ENCODE data around the gene TSHZ2. TPM values are rescaled to one million over a fixed set of nuclear protein-coding genes. Genes with fewer than 3 reads are reported as not detected.

Gene TSHZ2
- total RNA-seq, 1 experiment from 2014 or later, result 0.07 TPM

- Histone ChIP-seq H2AFZ (ENCODE audit: low read length) (no peak overlapping the region), H2BK12ac (ENCODE audit: insufficient read length, low read depth, low read length) (no peak overlapping the region), H3K4me1 (ENCODE audit: insufficient read depth, low read length) (no peaks in the 10 kb centered on the region), H3K9ac (ENCODE audit: extremely low read depth, insufficient read length, low read length) (no peak overlapping the region), H2AK5ac (ENCODE audit: insufficient read length, low read length) (no peak overlapping the region), H2BK15ac (ENCODE audit: low read depth, low read length) (no peak overlapping the region), H3K56ac (ENCODE audit: insufficient read length, low read depth, low read length) (no peak overlapping the region), H4K8ac (replicated peaks; ENCODE audit: insufficient read length, low read depth, low read length) (no peak overlapping the region), H3K4ac (ENCODE audit: low read depth, low read length) (no peak overlapping the region), H3K27me3 (ENCODE audit: insufficient read depth, low read length) (no peaks in the 10 kb centered on the region), H3K14ac (ENCODE audit: insufficient read depth, low read length) (no peak overlapping the region), H3K79me2 (ENCODE audit: insufficient read depth, low read length) (no peaks in the 10 kb centered on the region), H3K18ac (ENCODE audit: insufficient read length, low read depth, low read length) (no peak overlapping the region), H4K20me1 (ENCODE audit: control insufficient read depth, insufficient read depth, insufficient read length) (no peaks in the 10 kb centered on the region), H3T11ph (ENCODE audit: low read length) (no peak overlapping the region), H2BK5ac (ENCODE audit: insufficient read length, low read length) (no peak overlapping the region), H3K9me3 (ENCODE audit: control insufficient read depth, low read depth, low read length) (no peaks in the 10 kb centered on the region), H4K5ac (ENCODE audit: insufficient read length, low read depth, low read length) (no peak overlapping the region), H3K79me1 (ENCODE audit: insufficient read depth, low read depth, low read length, poor library complexity, severe bottlenecking) (no peaks in the 10 kb centered on the region), H2BK120ac (ENCODE audit: low read depth, low read length, poor library complexity, severe bottlenecking) (no peak overlapping the region), H2BK20ac (ENCODE audit: low read depth, low read length, poor library complexity, severe bottlenecking) (no peak overlapping the region), H3K27ac (ENCODE audit: insufficient read length, low read depth, low read length) (no peak overlapping the region), H3K23me2 (ENCODE audit: insufficient read length, low read depth, low read length, poor library complexity, severe bottlenecking) (no peaks in the 10 kb centered on the region), H4K91ac (ENCODE audit: insufficient read length, low read depth, low read length) (no peak overlapping the region), H3K4me2 (ENCODE audit: insufficient read depth, insufficient read length, low read length) (no peak overlapping the region), H3K23ac (ENCODE audit: insufficient read length, low read depth, low read length) (no peak overlapping the region)
- H3K9me3 Mint-ChIP-seq, result no peaks in the 10 kb centered on the region
- peak overlapping the region in 1 of 3 experiments; percentile 82; a peak in 2 of 7 replicates for H3K27ac Mint-ChIP-seq
- no peaks in the 10 kb centered on the region; a peak in 1 of 7 replicates for H3K36me3 Mint-ChIP-seq (ENCODE audit: insufficient read depth in 1 of 3, low read depth in 3 of 3)
- no peak for TF ChIP-seq CTCF (conservative IDR thresholded peaks at IDR 0.05)
- H3K4me1 Mint-ChIP-seq, result no peaks in the 10 kb centered on the region
- H3K4me3 Mint-ChIP-seq, result no peak overlapping the region
- no peak for DNase-seq
- H3K27me3 Mint-ChIP-seq (ENCODE audit: low read depth), result no peaks in the 10 kb centered on the region
- WGBS (ENCODE audit: extremely low coverage, insufficient read length, low lambda C conversion rate), result no CpG with 5 or more reads among the region's 4 CpGs
These were observed 567.4 kb downstream of the TSHZ2 start for GRCh38 chr20:53539516-53539915.

All from H9 (cell line).